DND-41 (cell line): ENCODE data around the gene PRELID3B.
A peak's percentile ranks its signal among the peaks of the same experiment; 100 is the strongest.

Experiments used
- ATAC-seq: fragments of 200-7000 bp; cut with Tn5 transposase; 3 replicates; pipeline ENCODE4 v1.9.1; 2021; ENCODE audit warnings: low read depth; ENCODE audit not compliant: insufficient read depth
- DNase-seq: peaks from one replicate; pipeline ENCODE4 v3.0.0-alpha.2; 2020
- H2AFZ ChIP-seq: 2 replicates; pipeline ENCODE4 v1.6.0; 2012; ENCODE audit warnings: low read depth, low read length
- H3K27ac ChIP-seq: 2 replicates; pipeline ENCODE4 v1.5.1; 2012; ENCODE audit warnings: low read length, inconsistent platforms
- H3K27me3 ChIP-seq: fragments of 200-600 bp; sonication (generic); 2 replicates; pipeline ENCODE4 v1.6.0; 2012; ENCODE audit warnings: low read length, mild to moderate bottlenecking, inconsistent platforms; ENCODE audit not compliant: insufficient read depth, poor library complexity
- H3K36me3 ChIP-seq: 2 replicates; pipeline ENCODE4 v1.5.1; 2012; ENCODE audit warnings: low read length, inconsistent platforms; ENCODE audit not compliant: insufficient read depth
- H3K4me1 ChIP-seq: 2 replicates; pipeline ENCODE4 v1.5.1; 2012; ENCODE audit warnings: mild to moderate bottlenecking, low read length; ENCODE audit not compliant: insufficient read depth
- H3K4me2 ChIP-seq: 2 replicates; pipeline ENCODE4 v1.6.0; 2012; ENCODE audit warnings: mild to moderate bottlenecking, moderate library complexity, low read length, inconsistent platforms; ENCODE audit not compliant: insufficient read depth
- H3K4me3 ChIP-seq, 2 experiments: fragments of 200-600 bp in 1 of 2; shearing (Covaris generic) in 1 of 2; 2 replicates each; pipeline ENCODE4 v1.5.1; 2012 to 2016; ENCODE audit warnings: inconsistent platforms in 2 of 2, low read length in 2 of 2, mild to moderate bottlenecking in 2 of 2, low read depth in 1 of 2, moderate library complexity in 1 of 2
- H3K79me2 ChIP-seq: 2 replicates; pipeline ENCODE4 v1.6.0; 2012; ENCODE audit warnings: low read length, inconsistent platforms; ENCODE audit not compliant: insufficient read depth
- H3K9ac ChIP-seq: 2 replicates; pipeline ENCODE4 v1.6.0; 2012; ENCODE audit warnings: low read depth, mild to moderate bottlenecking, inconsistent platforms, low read length, moderate library complexity
- H3K9me3 ChIP-seq: 2 replicates; pipeline ENCODE4 v1.5.1; 2012; ENCODE audit warnings: low read length, moderate library complexity, mild to moderate bottlenecking, inconsistent platforms; ENCODE audit not compliant: insufficient read depth, severe bottlenecking
- H4K20me1 ChIP-seq: 2 replicates; pipeline ENCODE4 v1.6.0; 2012; ENCODE audit warnings: low read length; ENCODE audit not compliant: insufficient read depth
- CTCF ChIP-seq: IDR thresholded peaks from 2 replicates; pipeline ENCODE4 v1.5.1; 2012; ENCODE audit warnings: borderline replicate concordance, low read length, moderate library complexity, mild to moderate bottlenecking; ENCODE audit not compliant: poor library complexity, severe bottlenecking; ENCODE audit errors: extremely low read depth
- EZH2 ChIP-seq: IDR thresholded peaks from 3 replicates; pipeline ENCODE4 v1.6.1; 2012; ENCODE audit warnings: borderline replicate concordance, low read depth, mild to moderate bottlenecking, moderate library complexity, low read length, inconsistent platforms; ENCODE audit not compliant: severe bottlenecking

The PRELID3B gene

GRCh38 chr20:59032023-59032712 lies 10.4 kb downstream of the PRELID3B start, which contains the start of gene ATP5F1E:
Gene ATP5F1E, minus strand, starts transcription at chr20:59032335. Its CDS starts 84 bp downstream, at chr20:59032251.
- Histone ChIP-seq H3K36me3 (peaks cover 77% of the 10 kb centered on the region), H3K27me3 (no peaks in the 10 kb centered on the region), H3K4me3 (peak within 1 kb of the TSS; percentile 50 to 77), H3K4me2 (peak within 1 kb of the TSS; percentile 97), H3K79me2 (peaks cover 74% of the 10 kb centered on the region), H2AFZ (peak within 1 kb of the TSS; percentile 86), H3K9me3 (no peaks in the 10 kb centered on the region), H4K20me1 (peaks cover 26% of the 10 kb centered on the region; the same call in 1 of the 2 replicates), H3K9ac (peak within 1 kb of the TSS; percentile 91), H3K27ac (peak within 1 kb of the TSS; percentile 95), H3K4me1 (peaks cover 58% of the 10 kb centered on the region)
- DNase-seq, result peak; percentile 98
- TF ChIP-seq EZH2, result no peak
- TF ChIP-seq CTCF, result no peak
- peak; percentile 97 for ATAC-seq

GRCh38 chr20:59031564-59032022 lies 11.0 kb downstream of the PRELID3B start:
- peaks cover 74% of the 10 kb centered on the region for H3K79me2 ChIP-seq
- peak overlapping the region; percentile 86 for H2AFZ ChIP-seq
- peaks cover 77% of the 10 kb centered on the region for H3K36me3 ChIP-seq
- no peaks in the 10 kb centered on the region for H3K9me3 ChIP-seq
- H3K27ac ChIP-seq, result peak overlapping the region; percentile 95
- peaks cover 29% of the 10 kb centered on the region; the same call in 1 of the 2 replicates for H4K20me1 ChIP-seq
- peaks cover 63% of the 10 kb centered on the region for H3K4me1 ChIP-seq
- H3K27me3 ChIP-seq, result no peaks in the 10 kb centered on the region
- H3K4me2 ChIP-seq, result peak overlapping the region; percentile 88
- peak overlapping the region; percentile 91 for H3K9ac ChIP-seq
- TF ChIP-seq EZH2, result no peak
- TF ChIP-seq CTCF, result no peak
- H3K4me3 ChIP-seq, result peak overlapping the region; percentile 50 to 77
- no peak for ATAC-seq
- peak; percentile 15 for DNase-seq

- ATAC-seq (no peak), DNase-seq (no peak)
- H3K79me2 ChIP-seq, result peaks cover 75% of the 10 kb centered on the region
- H3K4me2 ChIP-seq, result peak overlapping the region; percentile 88
- H3K4me3 ChIP-seq, result peak overlapping the region; percentile 50 to 77
- peaks cover 77% of the 10 kb centered on the region for H3K36me3 ChIP-seq
- H4K20me1 ChIP-seq, result peaks cover 30% of the 10 kb centered on the region; the same call in 1 of the 2 replicates
- H3K4me1 ChIP-seq, result peaks cover 63% of the 10 kb centered on the region
- H3K9ac ChIP-seq, result peak overlapping the region; percentile 91
- no peaks in the 10 kb centered on the region for H3K9me3 ChIP-seq
- H3K27me3 ChIP-seq, result no peaks in the 10 kb centered on the region
- no peak for TF ChIP-seq CTCF
- no peak for TF ChIP-seq EZH2
- peak overlapping the region; percentile 95 for H3K27ac ChIP-seq
- H2AFZ ChIP-seq, result 0 out of 2 replicates have a peak overlapping the region, but pooled peaks have one; percentile 86
These were observed 11.5 kb downstream of the PRELID3B start for GRCh38 chr20:59030911-59031563.
